DMS153 (cell line): ENCODE measurements around the gene CCL26.

Experiments used
- DNase-seq: peaks from one replicate; lab custom pipeline; 2025; lab: John Stamatoyannopoulos, UW

Gene CCL26, protein sequence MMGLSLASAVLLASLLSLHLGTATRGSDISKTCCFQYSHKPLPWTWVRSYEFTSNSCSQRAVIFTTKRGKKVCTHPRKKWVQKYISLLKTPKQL

GRCh38 chr7:75772081-75773077, at the start of gene CCL26:
Gene CCL26, minus strand, starts transcription at chr7:75772211. Its CDS starts 35 bp downstream, at chr7:75772176.
- no peak for DNase-seq

DNA sequence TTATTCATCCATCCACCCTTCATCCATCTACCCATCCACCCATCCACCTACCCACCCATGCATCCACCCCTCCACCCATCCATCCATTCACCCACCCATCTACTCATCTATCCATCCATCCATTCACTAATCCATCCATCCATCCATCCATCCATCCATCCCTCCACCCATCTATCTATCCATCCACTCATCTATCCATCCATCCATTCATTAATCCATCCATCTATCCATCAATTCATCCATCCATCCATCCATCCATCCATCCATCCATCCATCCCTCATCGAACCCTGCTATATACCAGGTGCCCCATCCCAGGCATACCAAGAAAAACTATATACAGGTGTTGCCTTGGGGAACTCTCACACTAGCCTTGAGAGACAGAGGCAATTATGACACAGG, 48.7 kb upstream of the CCL26 start:
- no peak for DNase-seq

- no peak for DNase-seq
Measured at GRCh38 chr7:75819711-75820110, 47.7 kb upstream of the CCL26 start.

DNA sequence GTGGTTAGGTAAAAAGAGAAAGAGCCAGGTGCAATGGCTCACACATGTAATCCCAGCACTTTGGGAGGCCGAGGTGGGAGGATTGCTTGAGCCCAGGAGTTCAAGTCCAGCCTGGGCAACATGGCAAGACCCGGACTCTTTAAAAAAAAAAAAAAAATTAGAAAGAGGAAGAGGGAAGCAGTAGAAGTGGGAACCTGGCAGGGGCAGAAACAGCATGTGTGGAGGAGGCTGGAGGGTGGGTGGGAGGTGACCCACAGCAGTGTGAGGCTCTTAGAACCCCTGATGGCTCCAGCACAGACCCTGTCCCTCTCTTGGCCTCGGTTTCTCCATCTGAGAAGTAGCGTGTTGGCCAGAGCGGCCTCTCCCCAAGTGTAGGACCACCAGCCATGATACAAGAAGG, 46.5 kb upstream of the CCL26 start:
- DNase-seq = no peak

DNA sequence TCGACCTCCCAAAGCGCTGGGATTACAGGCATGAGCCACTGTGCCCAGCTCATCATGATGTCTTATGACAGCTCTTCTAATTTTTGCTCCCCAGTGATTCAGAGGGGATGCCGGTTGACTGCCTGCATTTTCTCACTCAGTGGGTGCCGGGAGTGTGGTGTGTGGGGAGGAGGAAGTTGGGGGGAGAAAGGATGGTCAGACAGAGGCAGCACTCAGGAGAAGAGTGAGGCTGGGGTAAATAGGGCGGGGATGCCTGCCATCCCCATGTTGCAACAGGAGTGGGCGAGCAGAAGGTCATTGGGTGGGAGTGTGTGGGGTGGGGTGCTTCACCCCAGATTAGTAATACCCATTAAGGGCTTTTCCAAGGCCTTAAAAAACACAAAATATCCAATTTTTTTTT, 45.1 kb upstream of the CCL26 start:
- no peak for DNase-seq

DNA sequence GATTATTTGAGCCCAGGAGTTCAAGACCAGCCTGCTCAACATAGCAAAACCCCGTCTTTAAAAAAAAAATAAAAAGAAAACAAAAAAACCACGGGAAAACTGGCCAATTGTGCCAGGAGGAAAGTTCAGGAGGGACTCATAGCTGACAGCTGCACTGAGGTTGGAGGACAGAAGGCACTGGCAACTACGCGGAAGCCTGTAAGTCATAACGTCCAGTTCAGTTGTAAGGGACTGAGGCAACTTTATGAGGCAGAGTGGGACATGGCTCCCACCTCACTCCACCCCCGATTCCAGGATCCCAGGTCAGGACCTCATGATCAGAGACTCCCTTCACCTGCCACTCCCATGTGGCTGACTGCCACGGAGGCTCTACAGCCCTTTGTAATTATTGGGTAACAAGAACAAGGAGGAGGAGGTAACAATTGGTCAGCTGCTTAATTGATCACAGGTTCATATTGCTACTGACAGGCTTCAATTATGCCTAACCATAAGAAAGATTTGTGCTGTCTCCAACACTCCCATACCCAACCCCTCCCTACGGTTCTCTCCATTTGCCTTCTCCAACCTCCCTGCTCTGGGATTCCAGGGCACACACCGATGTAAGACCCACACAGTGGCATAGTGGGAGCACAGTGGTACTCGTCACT, 43.5 kb upstream of the CCL26 start:
- DNase-seq = no peak

DNA sequence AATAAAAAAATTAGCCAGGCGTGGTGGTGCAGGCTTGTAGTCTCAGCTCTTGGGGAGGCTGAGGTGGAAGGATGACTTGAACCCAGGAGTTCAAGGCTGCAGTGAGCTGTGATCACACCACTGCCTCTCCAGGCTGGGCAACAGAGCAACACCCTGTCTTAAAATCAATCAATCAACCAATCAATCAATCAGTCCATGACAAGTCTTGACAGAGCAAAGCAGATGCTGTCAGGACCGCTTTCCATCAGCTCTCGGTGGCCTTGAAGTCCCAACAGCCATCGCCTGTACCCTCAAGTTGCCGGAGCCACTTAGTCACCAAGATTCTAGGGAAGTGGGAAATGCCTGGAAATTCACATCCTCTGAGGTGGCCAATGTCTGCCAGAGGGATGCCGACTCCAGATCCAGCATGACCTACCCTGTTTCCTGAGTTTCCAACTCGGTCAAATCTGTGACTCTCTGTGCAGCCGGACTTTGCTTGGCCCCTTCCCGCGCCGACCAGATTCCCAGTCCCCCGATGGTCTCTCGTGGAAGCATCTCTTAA, 42.5 kb upstream of the CCL26 start:
- DNase-seq = no peak

GRCh38 chr7:75813781-75814236, 41.8 kb upstream of the CCL26 start, which contains the start of gene CCL24:
Gene CCL24, minus strand, starts transcription at chr7:75813806. Its CDS starts 91 bp downstream, at chr7:75813715.
- no peak for DNase-seq

DNA sequence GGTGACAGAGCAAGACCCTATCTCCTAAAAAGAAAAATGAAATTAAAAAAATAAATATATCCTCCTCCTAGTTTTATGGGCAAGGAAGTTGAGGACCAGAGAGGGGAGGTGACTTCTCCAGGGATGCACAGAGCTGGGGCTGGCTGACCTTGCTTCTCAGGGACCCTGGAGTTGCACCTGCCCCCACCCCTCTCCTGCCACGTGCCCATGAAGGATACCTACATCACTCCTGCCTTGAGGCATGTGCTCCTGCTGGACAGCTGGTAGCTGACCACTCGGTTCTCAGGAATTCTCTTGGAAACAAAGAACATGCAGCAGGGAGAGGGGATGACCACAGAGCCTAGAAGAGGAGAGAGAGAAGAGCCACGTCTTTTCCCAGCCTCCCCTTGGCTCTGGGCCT, 41.1 kb upstream of the CCL26 start:
- no peak for DNase-seq

- DNase-seq = no peak
Measured at GRCh38 chr7:75811894-75812678, 40.1 kb upstream of the CCL26 start.

GRCh38 chr7:75809396-75809795, 37.4 kb upstream of the CCL26 start:
- DNase-seq = no peak

DNA sequence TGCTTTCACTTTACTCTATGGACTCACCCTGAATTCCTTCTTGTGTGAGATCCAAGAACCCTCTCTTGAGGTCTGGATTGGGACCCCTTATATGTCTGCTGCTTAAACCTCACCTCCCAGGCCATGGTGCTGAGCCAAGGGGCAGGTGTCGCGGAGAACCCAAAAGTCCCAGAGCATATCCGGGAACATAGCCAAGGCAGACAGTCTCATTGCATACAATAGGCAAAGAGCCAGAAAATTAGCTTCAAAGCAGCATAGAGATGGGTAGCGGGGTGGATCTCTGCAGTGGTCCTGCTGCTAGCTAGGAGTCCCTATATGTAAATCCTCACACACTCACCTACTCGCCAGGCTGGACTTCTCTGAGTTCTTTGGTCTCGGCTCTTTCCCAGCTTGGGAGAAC, 36.1 kb upstream of the CCL26 start:
- DNase-seq = no peak

DNA sequence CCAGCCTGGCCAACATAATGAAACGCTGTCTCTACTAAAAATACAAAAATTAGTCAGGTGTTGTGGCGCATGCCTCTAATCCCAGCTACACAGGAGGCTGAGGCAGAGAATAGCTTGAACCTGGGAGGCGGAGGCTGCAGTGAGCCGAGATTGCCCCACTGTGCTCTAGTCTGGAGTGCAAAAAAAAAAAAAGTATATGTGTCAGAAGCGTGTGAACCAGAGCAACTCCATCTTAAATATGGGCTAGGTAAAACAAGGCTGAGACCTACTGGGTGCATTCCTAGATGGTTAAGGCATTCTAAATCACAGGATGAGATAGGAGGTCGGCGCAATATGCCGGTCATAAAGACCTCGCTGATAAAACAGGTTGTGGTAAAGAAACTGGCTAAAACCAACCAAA, 35.4 kb upstream of the CCL26 start:
- no peak for DNase-seq

- DNase-seq = no peak
Measured at GRCh38 chr7:75806560-75807307, 34.7 kb upstream of the CCL26 start.

DNA sequence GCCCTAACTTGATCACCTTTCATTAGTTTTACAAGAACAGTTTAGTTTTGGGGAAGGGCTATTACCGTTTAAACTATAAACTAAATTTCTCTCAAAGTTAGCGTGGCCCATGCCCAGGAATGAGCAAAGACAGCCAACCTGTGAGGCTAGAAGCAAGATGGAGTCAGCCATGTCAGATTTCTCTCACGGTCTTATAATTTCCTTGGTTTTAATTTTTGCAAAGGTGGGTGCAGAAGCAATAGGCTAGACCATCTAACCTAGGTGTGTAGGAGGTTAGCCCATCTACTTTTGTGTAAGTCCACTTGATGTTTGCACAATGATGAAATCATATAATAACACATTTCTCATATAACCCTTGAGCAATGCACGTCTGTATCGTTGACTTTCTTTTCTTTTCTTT, 32.7 kb upstream of the CCL26 start:
- no peak for DNase-seq

DNA sequence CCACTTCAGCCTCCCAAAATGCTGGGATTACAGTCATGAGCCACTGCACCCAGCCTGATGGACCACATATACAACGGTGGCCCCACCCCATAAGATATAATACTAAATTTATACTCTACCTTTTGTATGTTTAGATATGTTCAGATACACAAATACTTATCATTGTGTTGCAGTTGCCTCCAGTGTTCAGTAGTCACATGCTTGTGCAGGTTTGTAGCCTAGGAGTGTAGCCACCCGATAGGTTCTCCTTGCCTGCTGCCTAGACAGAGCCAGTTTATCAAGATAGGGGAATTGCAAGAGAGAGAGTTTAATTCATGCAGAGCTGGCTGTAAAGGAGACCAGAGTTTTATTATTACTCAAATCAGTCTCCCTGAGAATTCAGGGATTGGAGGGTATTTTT, 32.0 kb upstream of the CCL26 start:
- DNase-seq = no peak

GRCh38 chr7:75802552-75802821, 30.5 kb upstream of the CCL26 start:
- no peak for DNase-seq

GRCh38 chr7:75798770-75799169, 26.8 kb upstream of the CCL26 start:
- DNase-seq = no peak

DNA sequence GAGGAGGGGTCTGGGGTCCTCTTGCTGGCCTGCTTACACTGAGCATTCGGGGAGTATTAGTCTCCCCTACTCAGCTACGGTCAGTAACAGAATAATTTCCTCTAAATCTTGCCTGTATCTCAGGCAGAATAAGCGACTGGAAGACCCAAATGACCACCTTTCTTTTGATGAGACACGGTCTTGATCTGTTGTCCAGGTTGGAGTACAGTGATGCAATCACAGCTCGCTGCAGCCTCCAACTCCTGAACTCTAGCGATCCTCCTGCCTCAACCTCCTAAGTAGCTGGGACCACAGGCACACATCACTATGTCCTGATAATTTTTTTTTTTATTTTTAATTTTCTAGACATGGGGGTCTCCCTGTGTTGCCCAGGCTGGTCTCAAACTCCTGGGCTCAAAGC, 24.4 kb upstream of the CCL26 start:
- no peak for DNase-seq

DNA sequence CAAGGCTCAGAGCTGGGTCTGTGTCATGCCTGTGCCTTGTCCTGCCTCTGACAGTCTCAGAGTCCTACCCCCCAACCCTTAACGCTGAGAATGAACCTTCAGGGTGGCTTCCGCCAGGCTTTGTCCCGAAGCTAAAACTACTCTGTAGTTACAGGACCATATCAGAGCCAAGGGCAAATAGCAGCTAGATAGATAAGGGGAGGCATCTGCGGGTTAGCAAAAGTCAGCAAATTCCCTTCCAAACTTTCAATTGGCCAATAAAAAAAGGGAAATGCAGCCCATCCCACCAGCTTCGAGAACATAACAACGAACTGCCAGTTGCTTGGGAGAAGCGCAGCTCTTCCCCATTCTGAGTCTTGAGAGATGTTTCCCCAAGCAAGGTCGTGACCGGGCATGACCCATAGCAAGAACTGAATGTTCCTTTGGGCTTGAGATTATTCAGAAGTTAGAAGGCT, 23.8 kb upstream of the CCL26 start:
- DNase-seq = no peak

DNA sequence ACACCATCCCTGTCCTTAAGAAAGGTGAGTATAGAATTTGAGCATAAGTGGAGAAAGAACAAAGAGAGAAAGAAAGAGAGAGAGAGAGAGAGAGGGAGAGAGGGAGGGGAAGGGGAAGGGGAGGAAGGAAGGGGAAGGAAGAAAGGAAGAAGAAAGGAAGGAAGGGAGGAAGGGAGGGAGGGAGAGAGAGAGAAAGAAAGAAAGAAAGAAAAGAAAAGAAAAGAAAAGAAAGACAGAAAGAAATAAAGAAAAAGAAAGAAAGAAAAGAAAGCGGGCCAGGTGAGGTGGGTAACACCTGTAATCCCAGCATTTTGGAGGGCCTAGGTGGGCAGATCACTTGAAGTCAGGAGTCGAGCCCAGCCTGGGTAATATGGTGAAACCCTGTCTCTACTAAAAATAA, 21.7 kb upstream of the CCL26 start:
- DNase-seq = no peak
